ENCODE measurements around the gene CTDSPL.

- TF ChIP-seq POLR2A (IDR thresholded peaks at IDR 0.05; ENCODE audit: low read depth, low read length), result no peak
- TF ChIP-seq POLR2AphosphoS5 (IDR thresholded peaks at IDR 0.05; ENCODE audit: low read depth, low read length), result no peak
Measured at GRCh38 chr3:37949866-37950265, 88.2 kb downstream of the CTDSPL start.

Measured in GM12892 (cell line).